ENCODE measurements around the gene DMRTB1.

DNA sequence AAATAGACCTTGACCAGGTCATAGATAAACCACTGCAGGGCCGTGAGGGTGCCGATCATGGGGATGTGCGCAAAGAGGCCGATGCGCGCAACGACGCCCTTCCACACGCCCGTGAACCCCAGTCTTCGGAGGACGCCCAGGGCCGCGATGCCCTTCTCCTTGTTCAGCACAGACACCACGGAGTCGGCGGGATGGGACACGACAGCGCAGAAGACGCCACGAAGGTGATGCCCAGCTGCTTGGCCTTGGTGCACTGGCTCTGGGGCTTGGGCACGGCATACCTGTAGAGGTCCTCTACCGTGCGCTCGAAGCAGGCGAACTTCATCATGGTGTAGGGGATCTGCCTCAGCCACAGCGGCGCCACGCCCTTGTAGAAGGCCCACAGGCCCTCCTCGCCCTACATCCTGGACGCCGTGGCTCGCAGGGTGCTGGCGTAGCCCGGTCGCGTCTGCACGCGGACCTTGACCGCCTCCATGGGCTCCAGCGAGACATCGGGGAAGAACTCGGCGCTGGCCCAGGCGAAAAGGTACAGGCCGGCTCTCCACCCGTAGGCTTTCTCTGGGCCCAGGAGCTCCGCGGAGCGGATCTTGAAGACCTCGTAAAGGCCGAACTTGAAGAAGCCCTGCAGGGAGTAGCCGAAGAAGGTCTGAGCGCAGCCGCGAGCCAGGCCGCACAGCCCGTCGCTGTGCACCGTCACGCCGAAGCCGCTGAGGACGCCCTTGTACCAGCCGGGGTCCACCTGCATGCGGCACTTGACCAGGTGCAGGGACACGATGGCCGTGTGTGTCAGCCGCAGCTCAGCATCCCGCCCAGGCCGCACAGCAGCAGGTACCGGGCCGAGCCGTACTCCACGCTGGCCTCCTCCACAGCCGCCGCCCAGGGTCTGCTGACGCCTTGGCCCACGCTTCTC is 20.5 kb upstream of the DMRTB1 start:
- TF ChIP-seq, protein P1, sequence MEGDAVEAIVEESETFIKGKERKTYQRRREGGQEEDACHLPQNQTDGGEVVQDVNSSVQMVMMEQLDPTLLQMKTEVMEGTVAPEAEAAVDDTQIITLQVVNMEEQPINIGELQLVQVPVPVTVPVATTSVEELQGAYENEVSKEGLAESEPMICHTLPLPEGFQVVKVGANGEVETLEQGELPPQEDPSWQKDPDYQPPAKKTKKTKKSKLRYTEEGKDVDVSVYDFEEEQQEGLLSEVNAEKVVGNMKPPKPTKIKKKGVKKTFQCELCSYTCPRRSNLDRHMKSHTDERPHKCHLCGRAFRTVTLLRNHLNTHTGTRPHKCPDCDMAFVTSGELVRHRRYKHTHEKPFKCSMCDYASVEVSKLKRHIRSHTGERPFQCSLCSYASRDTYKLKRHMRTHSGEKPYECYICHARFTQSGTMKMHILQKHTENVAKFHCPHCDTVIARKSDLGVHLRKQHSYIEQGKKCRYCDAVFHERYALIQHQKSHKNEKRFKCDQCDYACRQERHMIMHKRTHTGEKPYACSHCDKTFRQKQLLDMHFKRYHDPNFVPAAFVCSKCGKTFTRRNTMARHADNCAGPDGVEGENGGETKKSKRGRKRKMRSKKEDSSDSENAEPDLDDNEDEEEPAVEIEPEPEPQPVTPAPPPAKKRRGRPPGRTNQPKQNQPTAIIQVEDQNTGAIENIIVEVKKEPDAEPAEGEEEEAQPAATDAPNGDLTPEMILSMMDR (conservative IDR thresholded peaks at IDR 0.05; ENCODE audit: low read depth, low read length) = no peak
- TF ChIP-seq EZH2 (IDR thresholded peaks at IDR 0.05; ENCODE audit: borderline replicate concordance, low read depth, low read length, poor library complexity, severe bottlenecking) = no peak
